ENCODE results near the gene IL1RAP. TPM values are rescaled to one million over a fixed set of nuclear protein-coding genes. Genes with fewer than 3 reads are reported as not detected.

The IL1RAP gene
- total and polyA plus RNA-seq, 2 donors (not counting 3 experiments of a cell fraction or from before 2014, with no cell fraction given): 4.3 to 9.2 TPM

- Histone ChIP-seq H3K4me1 (ENCODE audit: control insufficient read depth, extremely low read depth, insufficient read depth, low read length) (no peaks in the 10 kb centered on the region), H3K9me1 (replicated peaks; ENCODE audit: control insufficient read depth, extremely low read depth, insufficient read depth, low read length) (no peaks in the 10 kb centered on the region), H3K27ac (ENCODE audit: insufficient read depth, low read depth, low read length) (no peak overlapping the region), H3K79me2 (ENCODE audit: control insufficient read depth, insufficient read depth, low read length) (no peaks in the 10 kb centered on the region), H3K4me3 (replicated peaks in 1 of 3; ENCODE audit: insufficient read depth in 1 of 3, low read depth in 1 of 3, low read length in 3 of 3) (no peak overlapping the region), H3K27me3 (ENCODE audit: control insufficient read depth in 2 of 2, insufficient read depth in 2 of 2, low read length in 2 of 2) (peaks cover 43 to 67% of the 10 kb centered on the region in 2 experiments), H3K9ac (replicated peaks; ENCODE audit: extremely low read depth, insufficient read depth, low read length) (no peak overlapping the region), H3K4me2 (ENCODE audit: insufficient read depth, low read length) (no peak overlapping the region), H2AFZ (ENCODE audit: low read depth, low read length) (no peak overlapping the region), H4K20me1 (replicated peaks; ENCODE audit: control insufficient read depth, extremely low read depth, insufficient read depth, low read length) (no peaks in the 10 kb centered on the region), H3K36me3 (ENCODE audit: control insufficient read depth in 2 of 2, extremely low read depth in 1 of 2, insufficient read depth in 2 of 2, low read length in 2 of 2) (no peaks in the 10 kb centered on the region), H3K9me3 (replicated peaks; ENCODE audit: control insufficient read depth, insufficient read depth, low read length) (no peaks in the 10 kb centered on the region)
- FAIRE-seq: no peak
- ChIA-PET POLR2A (no interaction called here), CTCF (interaction anchor here (0.8 to 1.9 kb wide), 2 partner anchors 13 to 27 kb away, joined by 4 read pairs; partner anchors contain the start of gene IL1RAP)
- BruUV-seq (replicated peaks): no TSS peak
- dilution Hi-C loops (cut with MboI; ENCODE audit: extremely low pct_ligation_motif_present, low sequenced_read_pairs) (no loop called here), intact Hi-C loops (cut with micrococcal nuclease) (no loop called here)
- DNase-seq (ENCODE audit: low read depth, low spot score): no peak
- no peak for TF ChIP-seq POLR2AphosphoS5 (IDR thresholded peaks at IDR 0.05; ENCODE audit: insufficient read depth, low read depth, low read length)
- TF ChIP-seq GATA2 (IDR thresholded peaks at IDR 0.05; ENCODE audit: insufficient read depth, insufficient read length, low read depth, low read length): no peak
- TF ChIP-seq MAX (IDR thresholded peaks at IDR 0.05; ENCODE audit: insufficient read depth, insufficient read length): no peak
- TF ChIP-seq FOS (IDR thresholded peaks at IDR 0.05; ENCODE audit: borderline replicate concordance, insufficient read depth, low read length): no peak
- TF ChIP-seq EZH2 (IDR thresholded peaks at IDR 0.05; ENCODE audit: borderline replicate concordance, low read depth, low read length, severe bottlenecking): no peak
Observed at GRCh38 chr3:190486533-190486864, 27.4 kb upstream of the IL1RAP start.

- no peaks in the 10 kb centered on the region for H3K9me3 ChIP-seq (replicated peaks; ENCODE audit: control insufficient read depth, insufficient read depth, low read length)
- no peak overlapping the region for H3K4me3 ChIP-seq (replicated peaks in 1 of 3; ENCODE audit: insufficient read depth in 1 of 3, low read depth in 1 of 3, low read length in 3 of 3)
- no peak overlapping the region for H3K9ac ChIP-seq (replicated peaks; ENCODE audit: extremely low read depth, insufficient read depth, low read length)
- FAIRE-seq: no peak
- TF ChIP-seq MAX (IDR thresholded peaks at IDR 0.05; ENCODE audit: insufficient read depth, insufficient read length) (no peak), FOS (IDR thresholded peaks at IDR 0.05; ENCODE audit: borderline replicate concordance, insufficient read depth, low read length) (no peak), EZH2 (IDR thresholded peaks at IDR 0.05; ENCODE audit: borderline replicate concordance, low read depth, low read length, severe bottlenecking) (no peak), GATA2 (IDR thresholded peaks at IDR 0.05; ENCODE audit: insufficient read depth, insufficient read length, low read depth, low read length) (no peak), POLR2AphosphoS5 (IDR thresholded peaks at IDR 0.05; ENCODE audit: insufficient read depth, low read depth, low read length) (no peak), MYC (IDR thresholded peaks at IDR 0.05; ENCODE audit: low read depth, low read length) (no peak), POLR2A (IDR thresholded peaks at IDR 0.05; ENCODE audit: low read depth, low read length) (no peak), JUN (IDR thresholded peaks at IDR 0.05; ENCODE audit: borderline replicate concordance, insufficient read depth, insufficient read length, low read depth) (no peak)
- TF ChIP-seq, protein P1, sequence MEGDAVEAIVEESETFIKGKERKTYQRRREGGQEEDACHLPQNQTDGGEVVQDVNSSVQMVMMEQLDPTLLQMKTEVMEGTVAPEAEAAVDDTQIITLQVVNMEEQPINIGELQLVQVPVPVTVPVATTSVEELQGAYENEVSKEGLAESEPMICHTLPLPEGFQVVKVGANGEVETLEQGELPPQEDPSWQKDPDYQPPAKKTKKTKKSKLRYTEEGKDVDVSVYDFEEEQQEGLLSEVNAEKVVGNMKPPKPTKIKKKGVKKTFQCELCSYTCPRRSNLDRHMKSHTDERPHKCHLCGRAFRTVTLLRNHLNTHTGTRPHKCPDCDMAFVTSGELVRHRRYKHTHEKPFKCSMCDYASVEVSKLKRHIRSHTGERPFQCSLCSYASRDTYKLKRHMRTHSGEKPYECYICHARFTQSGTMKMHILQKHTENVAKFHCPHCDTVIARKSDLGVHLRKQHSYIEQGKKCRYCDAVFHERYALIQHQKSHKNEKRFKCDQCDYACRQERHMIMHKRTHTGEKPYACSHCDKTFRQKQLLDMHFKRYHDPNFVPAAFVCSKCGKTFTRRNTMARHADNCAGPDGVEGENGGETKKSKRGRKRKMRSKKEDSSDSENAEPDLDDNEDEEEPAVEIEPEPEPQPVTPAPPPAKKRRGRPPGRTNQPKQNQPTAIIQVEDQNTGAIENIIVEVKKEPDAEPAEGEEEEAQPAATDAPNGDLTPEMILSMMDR (IDR thresholded peaks at IDR 0.05; ENCODE audit: extremely low read depth in 1 of 2, insufficient read depth in 1 of 2, low read depth in 1 of 2, low read length in 2 of 2): no peak
- no peak overlapping the region for H3K4me2 ChIP-seq (ENCODE audit: insufficient read depth, low read length)
- POLR2A ChIA-PET: no interaction called here
- no peaks in the 10 kb centered on the region for H3K36me3 ChIP-seq (ENCODE audit: control insufficient read depth in 2 of 2, extremely low read depth in 1 of 2, insufficient read depth in 2 of 2, low read length in 2 of 2)
- CTCF ChIA-PET: interaction anchor here (0.8 to 1.9 kb wide), 3 partner anchors 12 to 210 kb away, joined by 3 to 4 read pairs (median 4); partner anchors contain the start of gene IL1RAP
- no peaks in the 10 kb centered on the region for H3K4me1 ChIP-seq (ENCODE audit: control insufficient read depth, extremely low read depth, insufficient read depth, low read length)
- H4K20me1 ChIP-seq (replicated peaks; ENCODE audit: control insufficient read depth, extremely low read depth, insufficient read depth, low read length): no peaks in the 10 kb centered on the region
- peaks cover 48 to 63% of the 10 kb centered on the region in 2 experiments for H3K27me3 ChIP-seq (ENCODE audit: control insufficient read depth in 2 of 2, insufficient read depth in 2 of 2, low read length in 2 of 2)
- dilution Hi-C loops (cut with MboI; ENCODE audit: extremely low pct_ligation_motif_present, low sequenced_read_pairs) (no loop called here), intact Hi-C loops (cut with micrococcal nuclease) (no loop called here)
- BruUV-seq (replicated peaks): no TSS peak
- no peak for DNase-seq (ENCODE audit: low read depth, low spot score)
- no peaks in the 10 kb centered on the region for H3K79me2 ChIP-seq (ENCODE audit: control insufficient read depth, insufficient read depth, low read length)
- no peaks in the 10 kb centered on the region for H3K9me1 ChIP-seq (replicated peaks; ENCODE audit: control insufficient read depth, extremely low read depth, insufficient read depth, low read length)
- no peak overlapping the region for H2AFZ ChIP-seq (ENCODE audit: low read depth, low read length)
- no peak overlapping the region for H3K27ac ChIP-seq (ENCODE audit: insufficient read depth, low read depth, low read length)
Observed at GRCh38 chr3:190486908-190487607, 26.8 kb upstream of the IL1RAP start.

Data from endothelial cell of umbilical vein (primary cell).